ENCODE data around the gene KRTAP3-1.
"Not testable (repeated sequence)": the region's sequence is repeated elsewhere in the genome, so short reads cannot be mapped to it uniquely, and the experiment has no call there.

KRTAP3-1 gene

DNA sequence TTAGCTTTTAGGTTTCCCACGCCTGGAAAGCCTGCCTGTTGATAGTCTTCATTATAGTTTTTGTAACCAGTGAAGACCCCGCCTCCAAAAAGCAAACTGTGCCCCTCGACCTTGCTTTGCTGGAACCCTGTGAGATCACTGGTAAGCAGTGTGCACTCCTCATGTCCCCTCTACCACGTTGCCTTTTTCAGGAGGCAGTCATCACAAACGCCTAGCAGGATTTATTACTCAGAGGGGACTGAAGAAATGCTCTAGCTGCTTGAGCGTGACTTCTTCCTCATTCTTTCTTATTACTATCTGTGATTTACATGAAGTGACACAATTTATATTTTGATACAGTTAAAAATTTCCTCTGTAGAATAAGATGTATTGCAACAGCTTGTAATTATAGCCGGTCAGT, 6.5 kb upstream of the KRTAP3-1 start:
- DNase-seq (ENCODE audit: low read depth) = no peak

- DNase-seq (ENCODE audit: low read depth) = no peak
Measured at GRCh38 chr17:41013606-41014005, 4.7 kb upstream of the KRTAP3-1 start.

- no peak for DNase-seq (ENCODE audit: low read depth)
Measured at GRCh38 chr17:41013181-41013580, 4.3 kb upstream of the KRTAP3-1 start.

GRCh38 chr17:41012326-41013120, 3.6 kb upstream of the KRTAP3-1 start:
- DNase-seq (ENCODE audit: low read depth) = no peak

DNA sequence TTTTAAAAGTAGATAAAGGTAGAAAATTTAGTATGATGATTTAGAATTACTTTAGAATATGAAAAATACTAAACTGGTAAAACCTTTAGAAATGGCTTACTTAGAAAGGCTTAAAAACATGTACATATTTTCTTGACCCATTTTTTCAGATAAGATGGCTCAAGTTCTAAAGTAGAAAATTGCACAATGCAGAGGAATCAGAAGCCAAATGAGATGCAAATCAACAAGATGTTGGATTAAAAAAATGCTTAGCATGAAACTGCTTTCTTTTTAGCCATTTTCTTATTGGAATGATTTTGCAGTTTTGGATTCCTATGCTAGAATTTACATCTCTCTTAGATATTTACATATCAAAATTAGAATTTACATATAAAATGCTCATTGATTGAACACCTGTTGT, 1.5 kb upstream of the KRTAP3-1 start:
- DNase-seq (ENCODE audit: low read depth) = no peak

GRCh38 chr17:41009936-41010335, 1.0 kb upstream of the KRTAP3-1 start:
- DNase-seq (ENCODE audit: low read depth) = no peak

GRCh38 chr17:41009301-41009760, 403 bp upstream of the KRTAP3-1 start:
- DNase-seq (ENCODE audit: low read depth) = no peak

DNA sequence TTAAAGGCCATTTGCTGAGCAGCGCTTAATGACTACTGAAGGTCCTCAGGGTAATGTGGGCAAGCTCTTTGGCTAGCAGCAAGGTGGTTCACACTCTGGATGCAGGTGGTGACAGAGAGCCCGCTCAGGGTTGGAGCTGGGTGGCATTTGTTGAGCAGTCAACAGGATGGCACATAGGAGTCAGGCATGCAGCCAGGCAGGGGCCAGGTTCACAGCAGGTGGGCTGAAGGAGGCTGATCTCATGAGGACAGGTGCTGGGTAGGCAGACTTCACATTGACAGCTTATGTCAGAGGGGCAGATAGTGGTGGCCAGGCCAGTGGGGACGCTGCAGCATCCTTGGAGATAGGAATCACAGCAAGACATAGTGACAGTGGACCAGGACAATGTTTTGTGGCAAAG, 4.5 kb downstream of the KRTAP3-1 start:
- no peak for DNase-seq (ENCODE audit: low read depth)

DNA sequence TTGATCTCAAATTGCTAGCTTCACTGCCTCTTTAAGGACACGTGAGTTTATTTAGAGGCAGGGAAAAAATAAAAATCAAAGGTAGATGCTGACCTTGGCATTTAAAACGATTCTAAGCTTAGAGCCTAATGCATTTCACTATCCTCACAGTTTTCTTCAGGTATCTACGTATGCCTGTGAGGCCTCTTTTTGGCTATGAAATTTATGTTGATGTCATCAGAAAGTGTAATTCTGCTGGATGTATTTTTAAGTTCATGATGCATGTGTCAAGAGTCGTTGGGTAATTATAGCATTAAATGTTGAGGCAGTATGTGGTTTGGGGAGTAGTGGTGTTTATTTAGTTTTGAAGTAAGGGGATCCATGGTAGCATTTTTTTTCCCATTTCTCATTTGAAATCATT, 5.0 kb downstream of the KRTAP3-1 start:
- DNase-seq (ENCODE audit: low read depth) = no peak

DNA sequence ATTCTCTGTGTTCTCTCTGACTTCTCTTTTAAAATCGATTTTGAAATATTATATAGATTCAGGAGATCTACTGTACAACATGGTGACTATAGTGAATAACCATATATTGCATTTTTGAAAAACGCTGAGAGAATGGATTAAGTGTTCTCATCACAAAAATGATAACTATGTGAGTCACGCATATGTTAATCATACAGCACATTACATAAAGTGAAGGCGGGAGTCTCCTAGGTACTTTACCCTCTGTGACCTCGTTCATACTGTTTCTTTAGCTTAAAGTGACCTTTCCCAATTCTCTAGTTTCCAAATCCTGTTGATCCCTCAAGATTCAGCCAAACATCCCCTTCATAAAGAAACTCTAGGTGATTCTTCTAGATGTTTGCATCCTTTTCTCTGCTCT, 6.1 kb downstream of the KRTAP3-1 start:
- no peak for DNase-seq (ENCODE audit: low read depth)

DNA sequence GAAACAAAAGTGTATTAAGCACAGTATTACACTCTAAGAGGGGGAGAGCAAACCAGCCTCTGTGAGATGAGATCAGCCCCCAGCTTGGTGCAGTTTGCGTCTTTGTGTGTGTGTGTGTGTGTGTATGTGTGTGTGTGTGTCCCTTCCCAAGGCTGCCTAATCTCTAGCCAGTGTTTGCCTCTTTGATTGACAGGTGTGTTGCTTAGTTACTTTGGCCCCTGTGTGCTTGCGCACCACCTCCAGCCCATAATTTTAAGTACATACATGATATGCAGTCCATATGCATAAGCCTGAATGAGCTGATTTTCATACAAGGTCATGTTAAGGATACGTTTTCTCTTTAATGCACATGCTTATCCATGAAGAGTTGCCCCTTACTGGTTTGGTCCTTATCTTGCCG, 7.1 kb downstream of the KRTAP3-1 start:
- DNase-seq (ENCODE audit: low read depth) = no peak

DNA sequence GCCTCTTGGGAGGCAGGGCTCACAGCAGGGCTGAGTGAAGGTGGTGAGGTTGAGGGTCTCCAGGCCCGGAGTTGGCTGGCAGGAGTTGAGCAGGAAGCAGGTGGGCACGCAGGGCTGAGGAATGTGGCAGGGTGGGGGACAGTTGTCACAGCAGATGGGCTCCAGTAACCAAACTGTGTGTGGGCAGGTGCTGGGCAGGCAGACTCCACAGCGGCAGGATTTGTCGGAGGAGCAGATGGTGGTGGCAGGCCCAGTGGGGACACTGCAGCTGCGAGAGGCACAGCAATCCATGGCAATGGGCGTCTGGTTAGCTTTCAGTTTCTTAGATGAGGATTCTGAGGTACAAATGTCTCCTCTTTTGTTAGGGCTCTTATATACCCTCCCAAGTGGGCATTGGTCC, 9.4 kb downstream of the KRTAP3-1 start, which contains the start of gene KRTAP3-2:
Gene KRTAP3-2, minus strand, starts transcription at position 344 of the 400 bp plus-strand sequence. Its CDS starts 53 bp downstream, at position 291.
- not testable (repeated sequence) for DNase-seq (ENCODE audit: low read depth)

DNA sequence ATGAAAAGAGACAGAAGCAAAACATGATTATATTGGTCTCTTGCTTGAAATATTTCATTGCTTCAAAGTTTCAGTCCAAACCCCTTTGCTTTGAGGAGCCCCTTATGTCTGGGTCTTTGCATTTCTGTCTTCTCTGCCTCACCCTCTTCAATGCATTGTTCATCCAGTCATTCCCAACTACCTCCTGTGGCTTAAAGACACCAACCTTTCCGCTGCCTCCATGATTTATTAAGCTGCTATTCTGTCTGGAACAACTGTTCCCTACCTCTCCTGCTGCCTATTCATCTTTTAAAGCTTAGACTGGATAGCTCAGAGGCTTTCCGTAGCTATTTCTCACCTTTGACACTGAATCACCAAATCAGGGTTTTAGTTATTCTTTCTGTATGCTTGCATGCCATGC, 11.6 kb downstream of the KRTAP3-1 start:
- DNase-seq (ENCODE audit: low read depth) = no peak

- DNase-seq (ENCODE audit: low read depth) = no peak
Measured at GRCh38 chr17:40996829-40997228, 12.1 kb downstream of the KRTAP3-1 start.

DNA sequence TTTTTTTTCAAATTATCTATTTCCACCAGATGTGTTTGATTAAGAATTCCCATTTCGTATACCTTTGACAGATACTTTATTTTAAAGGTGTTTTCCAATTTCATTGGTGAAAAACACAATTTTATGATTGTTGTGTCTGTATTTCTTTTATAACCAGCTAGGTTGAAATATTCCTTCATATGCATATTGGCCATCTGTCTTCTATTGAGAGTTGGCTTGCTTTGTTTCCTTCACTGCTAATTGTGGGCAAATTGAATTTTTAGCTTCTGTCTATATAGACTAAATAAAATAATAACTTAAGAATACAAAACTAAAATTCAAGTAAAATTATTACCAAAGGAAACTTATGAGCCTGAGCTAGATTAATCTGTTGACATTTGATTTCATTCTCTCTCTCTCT, 13.8 kb downstream of the KRTAP3-1 start:
- no peak for DNase-seq (ENCODE audit: low read depth)

GRCh38 chr17:40993839-40994238, 15.1 kb downstream of the KRTAP3-1 start, which contains the start of gene KRTAP3-3:
Gene KRTAP3-3 (minus strand): TSS chr17:40994164. CDS start chr17:40994097, 67 bp downstream.
- no peak for DNase-seq (ENCODE audit: low read depth)

- no peak for DNase-seq (ENCODE audit: low read depth)
Measured at GRCh38 chr17:40993084-40993483, 15.8 kb downstream of the KRTAP3-1 start.

DNA sequence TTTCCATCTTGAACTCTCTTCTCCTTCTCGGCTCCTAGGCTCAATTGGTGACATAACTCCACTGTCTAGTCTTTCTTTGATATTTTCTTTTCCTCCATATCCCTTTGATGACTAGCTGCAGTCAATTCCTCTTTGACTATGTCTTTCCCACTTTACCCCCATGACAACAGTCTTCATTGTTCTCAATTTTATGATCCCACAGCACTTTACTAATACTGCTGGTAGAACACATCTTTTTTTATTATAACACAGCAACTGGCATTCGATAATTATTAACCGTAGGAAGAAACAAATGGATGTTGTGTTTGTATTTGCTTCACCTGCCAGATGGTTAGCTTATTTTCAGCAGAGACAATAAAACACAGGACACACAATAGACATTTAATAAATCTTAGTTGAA, 16.3 kb downstream of the KRTAP3-1 start:
- no peak for DNase-seq (ENCODE audit: low read depth)

GRCh38 chr17:40986920-40987319, 22.0 kb downstream of the KRTAP3-1 start:
- no peak for DNase-seq (ENCODE audit: low read depth)

- no peak for DNase-seq (ENCODE audit: low read depth)
Measured at GRCh38 chr17:40984226-40984625, 24.7 kb downstream of the KRTAP3-1 start, which contains the start of gene KRT40. Gene KRT40 (minus strand): TSS chr17:40984326. CDS start chr17:40984273, 53 bp downstream.

DNA sequence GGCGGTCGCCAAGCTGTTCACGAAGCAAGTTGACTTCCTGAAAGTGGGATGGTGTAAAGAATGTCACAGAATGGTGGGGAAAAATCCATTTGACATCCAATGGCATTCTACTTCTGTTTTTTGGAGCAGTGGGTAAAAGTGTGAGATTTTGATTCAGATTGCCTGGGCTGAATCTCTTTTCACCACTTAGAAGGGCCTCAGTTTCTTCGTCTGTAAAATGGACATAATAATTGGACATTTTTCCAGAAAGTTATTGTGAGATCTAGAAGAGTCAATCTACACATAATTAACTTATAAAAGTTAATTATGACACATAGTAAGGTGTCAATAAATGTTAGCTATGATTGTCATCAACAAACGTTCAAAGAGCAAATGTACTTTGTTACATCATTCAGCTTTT, 27.8 kb downstream of the KRTAP3-1 start:
- no peak for DNase-seq (ENCODE audit: low read depth)

DNA sequence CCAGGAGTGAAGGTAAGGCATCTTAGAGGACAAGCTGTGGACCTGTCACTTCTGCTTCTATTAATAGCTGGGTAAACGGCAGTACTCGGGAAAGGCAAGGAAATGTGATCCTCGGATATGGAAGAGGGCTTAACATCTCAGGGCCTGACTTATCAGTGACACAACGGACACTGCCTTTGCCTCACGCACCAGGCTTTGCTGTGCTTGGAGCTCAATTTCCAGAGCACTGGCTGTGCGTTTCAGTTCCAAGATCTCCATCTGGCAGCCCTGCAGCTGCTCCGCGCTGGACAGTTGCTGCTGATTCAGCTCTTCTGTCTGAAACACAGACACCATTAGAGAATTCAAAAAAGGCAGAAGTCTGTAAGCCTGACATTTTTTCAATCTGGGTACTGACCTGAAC, 28.3 kb downstream of the KRTAP3-1 start:
- DNase-seq (ENCODE audit: low read depth) = no peak

GRCh38 chr17:40980117-40980516, 28.8 kb downstream of the KRTAP3-1 start:
- DNase-seq (ENCODE audit: low read depth) = no peak

All from HS-27A (cell line).